ENCODE results near the gene ROBO1.
"Not testable (repeated sequence)": the region's sequence is repeated elsewhere in the genome, so short reads cannot be mapped to it uniquely, and the experiment has no call there.

Gene ROBO1

DNA sequence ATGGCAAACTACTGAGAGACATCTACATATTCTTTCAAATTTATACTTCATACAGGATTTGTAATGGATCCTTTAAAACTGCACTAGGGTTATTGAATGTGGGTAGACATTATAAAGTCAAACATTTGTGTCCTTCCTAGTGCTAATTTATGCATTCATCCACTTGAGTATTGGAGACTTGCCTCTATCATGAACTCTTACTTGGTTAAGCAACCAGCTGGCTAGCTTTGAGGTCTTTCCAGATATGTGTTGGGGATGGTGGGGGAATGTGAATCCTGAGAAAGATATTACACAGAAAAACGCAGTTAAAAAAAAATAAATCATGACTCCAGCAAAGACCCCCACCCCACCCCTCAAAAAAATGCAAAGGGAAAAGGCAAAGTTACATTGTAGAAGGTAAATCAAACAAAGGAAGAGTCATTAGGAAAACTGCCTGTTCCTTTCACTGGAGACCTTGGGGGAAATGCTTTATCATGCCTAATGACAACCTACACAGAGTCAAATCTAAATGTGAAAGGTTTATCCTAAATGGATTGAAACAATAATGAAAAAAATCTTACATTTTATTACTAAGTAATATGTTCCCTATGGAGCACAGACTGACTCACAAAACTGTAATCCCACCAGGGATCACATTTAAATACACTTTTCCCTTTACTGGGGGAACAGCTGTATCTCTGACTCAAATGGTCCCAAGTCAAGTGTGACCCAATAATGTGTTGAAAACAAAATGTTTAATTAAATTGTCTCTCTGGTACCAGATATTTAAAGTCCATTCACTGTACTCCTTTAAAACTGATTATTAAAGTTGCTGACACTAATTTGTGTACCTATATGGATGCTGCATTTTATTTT, 522.3 kb downstream of the ROBO1 start:
- no peak for DNase-seq (ENCODE audit: low spot score)

DNA sequence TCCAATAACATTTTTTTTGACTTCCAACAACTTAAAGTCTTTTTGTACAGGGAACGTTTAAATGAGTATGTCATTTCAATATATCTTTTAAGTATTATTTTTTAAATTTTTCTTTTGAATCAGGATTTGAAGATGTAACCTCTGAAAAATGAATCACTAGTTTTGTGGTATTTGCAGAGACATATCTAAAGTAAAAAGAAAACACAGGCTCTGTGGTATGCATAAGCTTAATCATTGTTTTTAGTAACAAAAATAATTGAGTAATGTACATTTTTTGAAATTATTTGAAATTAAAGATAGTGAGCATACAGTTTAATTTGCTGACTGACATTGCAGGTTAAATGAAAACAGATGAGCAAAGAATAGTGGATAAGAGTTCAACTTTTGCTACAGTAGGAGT, 531.3 kb downstream of the ROBO1 start:
- no peak for DNase-seq (ENCODE audit: low spot score)

DNA sequence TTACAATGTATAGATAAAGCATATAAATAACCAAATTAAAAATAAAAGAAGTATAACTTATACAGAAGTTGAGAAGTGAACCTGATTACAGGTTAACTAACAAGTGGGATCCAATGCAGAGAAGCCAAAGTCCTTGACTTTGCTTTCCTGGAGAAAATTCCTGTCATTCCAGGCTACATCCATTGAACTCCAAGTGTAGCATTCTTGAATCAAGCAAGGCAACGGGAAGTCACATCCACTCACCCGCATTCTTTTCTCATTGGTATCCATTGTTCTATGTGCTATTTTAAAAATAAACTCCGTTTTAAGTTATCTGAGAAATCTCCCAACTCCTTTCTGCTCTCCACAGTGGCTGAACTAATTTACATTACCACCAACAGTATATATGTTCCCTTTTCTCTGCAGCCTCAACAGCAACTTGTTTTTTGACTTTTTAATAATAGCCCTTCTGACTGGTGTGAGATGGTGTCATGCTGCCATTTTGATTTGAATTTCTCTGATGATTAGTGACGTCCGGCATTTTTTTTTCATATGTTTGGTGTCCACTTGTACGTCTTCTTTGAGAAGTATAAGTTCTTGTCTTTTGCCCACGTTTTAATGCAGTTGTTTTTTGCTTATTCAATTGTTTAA, 534.3 kb downstream of the ROBO1 start:
- no peak for DNase-seq (ENCODE audit: low spot score)

DNA sequence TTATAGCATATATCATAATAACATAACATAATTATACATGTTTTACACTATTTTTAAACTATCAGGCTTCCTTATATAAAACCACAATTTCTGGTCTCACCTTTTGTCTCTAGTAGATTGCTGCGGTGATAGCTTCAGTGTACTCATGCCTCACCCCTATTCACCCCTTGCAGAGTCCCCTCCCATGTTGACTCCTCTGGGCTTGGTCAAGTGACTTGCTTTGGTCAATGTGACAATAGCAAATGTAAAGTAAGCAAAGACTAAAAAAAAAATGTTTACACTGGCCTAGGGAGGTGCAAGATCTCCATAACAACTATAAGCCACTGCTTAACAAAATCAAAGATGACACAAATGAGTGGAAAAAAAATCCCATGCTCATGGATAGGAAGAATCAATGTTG, 537.5 kb downstream of the ROBO1 start:
- DNase-seq (ENCODE audit: low spot score): no peak

DNA sequence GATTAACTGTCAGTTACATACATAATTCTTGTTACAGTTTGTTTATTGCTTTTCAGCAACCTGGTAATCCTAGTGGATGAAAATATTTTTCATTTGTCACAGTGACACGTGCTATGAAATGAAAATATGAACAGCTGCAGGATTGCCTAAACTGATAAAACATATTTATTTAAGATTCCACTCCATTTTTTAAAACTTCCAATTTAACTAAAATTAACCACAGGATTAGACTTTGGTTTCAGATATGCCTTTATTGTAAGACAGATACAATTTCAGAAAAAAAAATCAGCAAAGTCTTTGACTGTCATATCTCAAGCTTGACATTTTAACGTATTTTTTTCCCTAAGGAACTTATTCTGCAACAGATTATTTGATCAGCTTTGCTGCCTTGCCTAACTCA, 550.7 kb downstream of the ROBO1 start:
- DNase-seq (ENCODE audit: low spot score): no peak

DNA sequence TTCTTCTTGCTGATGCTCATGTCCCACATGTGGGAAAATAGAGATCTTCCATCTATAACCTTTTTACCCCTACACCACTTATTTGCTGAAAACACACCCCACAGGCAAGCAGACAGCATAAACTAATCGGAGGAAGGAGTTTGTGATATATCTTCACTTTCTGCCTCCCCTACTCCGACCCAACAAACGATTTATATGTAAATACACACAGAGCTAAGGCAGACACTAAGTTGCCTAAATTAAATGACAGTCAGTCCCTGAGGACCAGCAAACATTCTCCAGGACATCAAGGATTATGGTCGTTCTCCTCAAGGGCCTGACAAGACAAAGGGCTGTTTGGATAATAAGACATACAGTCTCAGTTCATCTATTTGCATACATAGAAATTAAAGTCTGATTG, 552.5 kb downstream of the ROBO1 start:
- DNase-seq (ENCODE audit: low spot score): no peak

DNA sequence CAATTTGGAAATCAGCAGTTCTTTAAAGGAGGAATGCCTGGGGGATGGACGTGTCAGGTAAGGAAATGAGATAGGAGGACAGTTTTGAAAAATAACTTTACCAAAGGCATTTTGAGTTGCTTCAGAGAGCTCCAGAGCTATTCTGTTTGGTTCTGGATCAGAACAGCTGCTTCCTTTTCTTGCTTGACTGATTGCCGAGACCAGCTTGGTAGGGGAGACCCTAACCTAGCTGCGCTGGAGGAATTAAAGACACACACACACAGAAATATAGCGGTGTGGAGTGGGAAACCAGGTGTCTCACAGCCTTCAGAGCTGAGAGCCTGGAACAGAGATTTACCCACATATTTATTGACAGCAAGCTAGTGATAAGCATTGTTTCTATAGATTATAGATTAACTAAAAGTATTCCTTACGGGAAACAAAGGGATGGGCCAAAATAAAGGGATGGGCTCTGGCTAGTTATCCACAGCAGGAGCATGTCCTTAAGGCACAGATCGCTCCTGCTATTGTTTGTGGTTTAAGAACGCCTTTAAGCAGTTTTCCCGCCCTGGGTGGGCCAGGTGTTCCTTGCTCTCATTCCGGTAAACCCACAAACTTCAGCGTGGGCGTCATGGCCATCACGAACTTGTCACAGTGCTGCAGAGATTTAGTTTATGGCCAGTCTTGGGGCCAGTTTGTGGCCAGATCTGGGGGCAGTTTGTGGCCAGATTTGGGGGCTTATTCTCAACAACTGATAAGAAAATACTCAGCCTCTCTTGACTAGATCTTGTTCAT, 556.0 kb downstream of the ROBO1 start:
- DNase-seq (ENCODE audit: low spot score): no peak

DNA sequence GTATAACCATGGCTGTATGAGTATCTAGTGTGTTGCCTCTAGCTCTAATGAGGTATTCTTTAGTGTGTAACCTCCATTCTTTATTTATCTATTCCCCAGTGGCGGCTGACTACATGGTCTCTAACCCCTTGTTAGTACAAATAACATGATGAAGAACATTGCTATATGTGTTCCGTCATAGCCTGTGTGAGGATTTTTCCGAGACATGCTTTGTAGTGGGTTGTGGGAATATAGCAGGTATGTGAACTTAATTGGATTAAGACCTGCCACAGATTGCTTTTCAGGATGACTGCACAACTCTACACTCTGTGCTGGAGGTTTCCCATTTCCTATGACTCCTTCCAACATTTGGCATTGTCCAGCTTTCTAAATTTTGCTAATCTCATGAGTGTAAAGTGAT, 563.4 kb downstream of the ROBO1 start:
- DNase-seq (ENCODE audit: low spot score): no peak

DNA sequence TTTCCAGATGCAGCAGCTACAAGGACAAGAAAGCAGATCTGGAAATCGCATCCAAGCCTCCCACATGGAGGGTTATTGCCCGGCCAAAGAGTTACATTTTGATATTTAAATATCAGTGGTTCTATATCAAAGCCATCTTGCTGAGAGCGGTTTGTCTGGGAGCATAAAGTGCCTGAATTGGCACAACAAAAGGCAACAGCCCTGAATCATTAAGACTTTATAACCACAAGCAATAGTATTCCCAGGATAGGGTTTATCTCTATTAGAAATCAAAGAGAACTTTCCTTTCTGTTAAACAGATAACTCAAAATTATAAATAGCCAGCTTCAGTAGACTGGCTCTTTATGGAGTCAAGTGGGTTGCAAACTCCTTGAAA, 564.7 kb downstream of the ROBO1 start:
- DNase-seq (ENCODE audit: low spot score): no peak

DNA sequence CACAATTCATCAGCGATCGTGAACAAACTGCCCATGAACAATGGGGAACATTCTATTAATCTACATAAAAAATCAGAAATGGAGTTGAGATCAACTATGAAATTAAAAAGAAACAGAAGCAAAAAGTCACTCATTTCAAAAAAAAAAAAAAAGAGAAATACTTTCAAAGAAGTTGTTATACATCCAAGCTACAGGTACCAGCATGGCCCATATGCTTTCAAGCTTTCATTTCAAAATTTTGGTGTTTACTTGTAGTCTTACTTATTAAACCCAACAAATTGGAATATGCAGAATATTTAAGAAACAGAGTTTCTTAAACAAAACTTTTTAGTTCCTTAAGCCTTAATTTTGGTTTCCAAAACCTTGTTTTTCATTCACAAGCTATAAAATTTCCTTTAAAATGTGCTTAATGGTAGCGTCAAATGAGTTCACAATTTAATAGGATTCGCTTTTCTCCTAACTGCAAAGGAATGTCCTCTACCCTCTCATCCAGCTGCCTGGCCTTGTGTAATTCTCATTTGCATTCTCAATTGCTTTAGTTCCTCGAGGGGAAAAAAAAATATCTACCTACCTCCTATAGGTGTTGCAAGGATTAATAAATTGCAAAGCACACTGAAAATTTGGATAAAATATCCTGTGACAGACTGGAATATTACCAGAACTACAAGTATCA, 565.2 kb downstream of the ROBO1 start:
- no peak for DNase-seq (ENCODE audit: low spot score)

DNA sequence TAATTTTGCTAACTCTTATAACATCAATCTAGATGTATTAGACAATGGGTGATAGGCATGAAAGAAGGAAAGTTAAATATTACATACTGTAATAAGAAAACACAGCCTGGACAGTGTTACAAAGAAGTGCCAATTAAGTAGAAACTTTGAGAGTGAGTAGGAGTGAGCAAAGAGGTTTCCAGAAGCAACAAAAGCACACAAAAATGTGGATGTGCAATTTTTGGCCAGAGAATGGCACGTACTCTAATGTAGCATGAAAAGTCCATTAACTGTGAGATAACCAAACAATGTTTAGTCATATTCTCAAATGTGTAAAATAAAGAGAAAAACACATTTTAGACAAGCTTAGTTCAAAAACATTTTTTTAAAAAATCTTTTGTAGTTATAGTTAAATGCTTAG, 567.3 kb downstream of the ROBO1 start:
- no peak for DNase-seq (ENCODE audit: low spot score)

DNA sequence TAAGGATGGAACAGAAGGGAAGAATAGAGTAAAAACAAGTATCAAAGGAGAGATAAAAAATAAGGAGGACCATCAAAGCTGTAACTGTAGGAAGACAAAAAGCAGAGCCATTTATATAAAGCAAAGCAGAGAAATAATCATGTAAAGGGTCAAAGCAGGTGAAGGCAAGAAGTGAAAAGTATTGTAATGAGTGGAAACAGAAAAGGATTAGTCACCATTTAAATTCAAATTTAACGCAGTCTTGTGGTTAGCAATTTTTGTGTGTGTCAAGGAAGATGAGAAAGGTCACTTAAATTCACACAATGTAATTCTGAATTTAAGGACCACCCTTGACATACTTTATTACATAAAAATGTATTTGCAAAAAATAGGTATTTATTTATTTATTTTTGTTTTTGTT, 567.8 kb downstream of the ROBO1 start:
- DNase-seq (ENCODE audit: low spot score): no peak

DNA sequence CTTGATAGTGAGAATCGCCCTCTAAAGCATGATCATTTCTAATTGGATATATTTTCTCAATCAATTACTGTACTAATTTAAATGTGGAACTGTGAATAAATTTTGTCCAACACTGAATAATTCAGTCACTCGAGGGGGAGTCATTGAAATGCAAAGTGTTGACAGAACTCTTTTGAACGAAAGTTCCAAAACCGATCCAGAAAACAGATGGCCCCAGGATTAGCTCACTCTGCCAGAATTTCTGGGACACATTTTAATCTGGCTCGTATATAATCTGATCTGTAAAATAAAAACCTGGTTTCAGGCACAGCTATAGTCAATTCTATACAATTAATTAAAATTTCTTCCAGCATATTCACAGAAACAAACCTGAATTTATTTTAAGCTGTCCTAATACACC, 580.4 kb downstream of the ROBO1 start:
- DNase-seq (ENCODE audit: low spot score): no peak

DNA sequence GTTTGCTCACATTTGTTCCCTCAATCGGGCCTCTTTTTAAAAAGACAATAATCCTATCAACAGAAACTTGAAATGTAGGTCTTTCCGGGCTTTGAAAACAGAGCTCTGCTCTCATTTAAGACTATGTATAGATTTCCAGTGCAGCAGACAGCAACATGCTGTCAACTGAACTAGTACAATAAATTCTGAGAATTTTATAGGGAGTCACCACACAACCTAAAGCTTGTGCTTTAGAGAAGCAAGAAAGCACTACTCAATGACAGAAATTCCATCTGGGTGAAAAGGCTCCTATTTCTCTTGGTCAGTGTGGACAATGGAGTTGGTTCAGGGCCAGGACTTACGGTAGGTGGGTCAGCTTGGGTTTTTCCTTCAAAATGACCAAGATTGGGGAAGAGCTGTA, 583.5 kb downstream of the ROBO1 start:
- DNase-seq (ENCODE audit: low spot score): no peak

DNA sequence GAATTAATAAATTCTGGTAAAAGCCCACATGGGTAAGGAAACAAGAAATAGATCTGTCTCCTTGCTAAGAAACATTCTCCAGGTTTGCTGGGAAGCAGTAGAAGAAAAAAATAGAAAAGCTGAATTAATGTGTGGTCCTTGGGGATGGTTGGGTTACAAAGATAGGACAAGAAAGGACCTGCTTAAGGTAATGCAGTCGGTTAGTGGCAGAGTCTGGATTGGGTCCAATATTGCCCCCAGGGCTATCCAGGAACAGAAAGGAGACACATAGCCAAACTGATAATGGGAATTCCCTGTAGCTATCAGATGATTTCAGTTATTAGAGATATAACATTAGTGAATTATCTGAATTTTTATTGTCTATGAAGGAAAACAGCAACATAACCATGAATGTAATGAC, 584.3 kb downstream of the ROBO1 start:
- DNase-seq (ENCODE audit: low spot score): no peak

DNA sequence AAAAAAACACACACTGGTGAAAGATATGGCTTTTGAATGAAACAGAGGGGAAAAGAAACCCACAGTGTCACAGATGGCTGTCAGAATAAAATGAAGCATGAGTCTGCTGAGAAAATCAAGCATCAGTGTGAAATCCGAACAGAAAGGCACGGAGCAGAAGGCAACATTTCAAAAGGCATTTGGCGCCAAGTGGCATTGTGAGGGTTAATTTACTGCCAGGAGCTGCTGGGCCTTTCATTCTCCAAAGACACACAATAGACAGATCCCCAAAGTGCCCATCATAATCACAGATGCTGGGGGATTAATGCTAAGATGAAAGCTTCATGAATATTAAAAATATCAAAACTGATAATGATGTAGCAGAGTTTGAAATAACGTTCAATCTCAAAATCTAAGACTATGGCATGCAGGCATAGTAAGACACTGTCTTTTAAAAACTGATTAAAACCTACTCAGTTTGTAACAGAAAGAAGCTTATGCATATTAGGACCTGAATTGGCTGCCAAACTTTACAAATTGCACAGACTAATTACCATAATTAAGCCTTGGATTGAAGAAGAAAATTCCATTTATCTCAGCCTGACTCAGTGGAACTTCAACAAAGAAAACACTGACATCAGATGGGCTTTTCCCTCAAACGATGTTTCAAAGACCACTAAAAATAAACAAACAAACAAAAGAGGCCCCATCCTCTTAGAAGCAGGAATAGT, 589.2 kb downstream of the ROBO1 start:
- no peak for DNase-seq (ENCODE audit: low spot score)

DNA sequence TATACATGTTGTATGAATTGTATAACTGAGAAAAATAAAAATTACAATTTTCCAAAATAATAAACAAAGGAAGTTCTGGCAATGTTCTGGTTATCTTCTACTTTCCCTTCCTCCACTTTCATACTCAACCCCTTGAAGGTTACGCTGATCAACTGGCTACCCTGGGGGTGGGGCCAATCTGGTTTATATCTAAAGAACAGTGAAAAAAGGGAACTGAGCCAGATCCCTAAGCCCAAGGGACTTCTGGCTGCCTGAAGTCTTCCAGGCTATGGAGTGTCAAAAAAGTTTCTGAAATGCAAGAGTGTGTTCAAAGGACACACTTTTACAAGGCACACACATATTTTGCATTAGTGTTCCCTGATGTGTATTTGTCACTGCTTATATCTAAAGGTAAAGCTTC, 591.9 kb downstream of the ROBO1 start:
- no peak for DNase-seq (ENCODE audit: low spot score)

DNA sequence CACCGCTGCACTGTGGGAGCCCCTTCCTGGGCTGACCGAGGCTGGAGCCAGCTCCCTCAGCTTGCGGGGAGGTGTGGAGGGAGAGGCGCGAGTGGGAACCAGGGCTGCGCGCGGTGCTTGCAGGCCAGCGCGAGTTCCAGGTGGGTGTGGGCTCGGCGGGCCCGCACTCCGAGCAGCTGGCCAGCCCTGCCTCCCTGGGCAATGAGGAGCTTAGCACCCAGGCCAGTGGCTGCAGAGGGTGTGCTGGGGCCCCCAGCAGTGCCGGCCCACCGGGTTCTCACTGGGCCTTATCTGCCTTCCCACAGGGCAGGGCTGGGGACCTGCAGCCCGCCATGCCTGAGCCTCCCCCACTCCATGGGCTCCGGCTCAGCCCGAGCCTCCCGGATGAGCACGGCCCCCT, 594.5 kb downstream of the ROBO1 start:
- not testable (repeated sequence) for DNase-seq (ENCODE audit: low spot score)

DNA sequence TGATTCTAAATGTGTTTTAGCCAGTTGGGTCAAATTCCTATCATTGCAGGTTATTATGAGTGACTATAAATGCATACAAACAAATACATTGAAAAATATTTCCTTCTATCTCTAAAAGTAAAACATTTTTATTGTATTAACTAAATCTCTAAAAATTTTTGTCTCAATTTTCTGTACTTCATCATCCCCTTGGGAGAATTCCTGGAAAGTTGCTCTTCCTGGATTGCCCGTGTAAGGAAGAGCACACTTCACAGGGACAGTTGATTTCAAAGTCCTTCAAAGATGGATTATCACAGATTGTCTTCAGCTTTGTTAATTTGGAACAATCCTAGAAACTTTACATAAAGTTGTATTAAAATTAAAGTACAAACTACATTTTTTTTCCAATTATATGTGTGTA, 595.6 kb downstream of the ROBO1 start:
- DNase-seq (ENCODE audit: low spot score): no peak

DNA sequence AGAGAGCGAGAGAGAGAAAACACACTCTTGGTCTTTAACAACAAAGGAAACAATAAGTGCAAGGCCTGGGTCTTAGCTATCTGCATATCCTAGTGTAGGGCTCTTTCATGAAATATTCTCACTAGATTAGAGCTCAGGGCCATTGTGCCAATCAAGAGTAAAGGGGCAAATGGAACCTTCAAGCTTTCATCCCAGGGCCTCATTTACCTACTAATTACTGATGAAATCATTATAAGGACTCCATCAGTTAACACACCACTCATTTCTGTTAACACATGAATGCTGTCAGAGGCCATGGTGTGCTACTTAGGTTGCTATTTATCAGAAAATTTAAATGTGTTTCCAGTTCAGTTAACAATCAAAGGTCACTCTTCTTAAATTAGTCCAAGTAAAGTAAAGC, 597.8 kb downstream of the ROBO1 start:
- DNase-seq (ENCODE audit: low spot score): no peak

DNA sequence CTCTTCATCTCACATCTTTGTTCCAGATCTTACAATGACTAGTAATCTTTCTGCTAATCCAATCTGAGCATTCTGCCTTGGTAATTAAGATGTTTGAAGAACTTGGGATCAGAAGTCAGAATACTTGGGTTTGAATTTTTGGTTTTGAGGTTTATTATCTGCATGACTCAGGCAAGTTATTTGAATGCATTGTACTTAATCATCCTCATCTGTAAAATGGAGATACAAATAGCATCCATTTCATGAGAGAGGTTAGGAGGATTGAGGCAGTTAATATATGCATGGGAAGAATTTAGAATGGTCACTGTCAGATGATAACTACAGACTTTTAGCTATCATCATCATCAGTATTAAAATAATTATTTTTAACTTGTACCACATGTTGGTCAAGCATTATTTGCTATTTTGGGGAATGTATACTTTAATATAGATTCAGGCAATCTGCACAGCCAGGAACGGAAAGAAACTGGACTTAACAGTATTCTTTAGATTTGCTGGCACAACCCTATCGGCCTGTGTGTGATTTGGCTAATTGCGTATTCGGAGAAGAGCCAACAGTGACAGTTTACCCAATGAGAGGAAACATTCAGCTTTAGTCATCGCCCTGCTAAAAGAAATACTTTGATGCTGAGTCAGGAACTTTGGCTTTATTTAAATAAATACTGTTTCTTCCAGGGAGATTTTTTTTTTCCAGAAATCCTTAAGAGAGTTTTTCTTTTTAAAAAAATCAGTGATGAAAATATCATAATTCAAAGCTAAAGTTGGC, 600.0 kb downstream of the ROBO1 start:
- no peak for DNase-seq (ENCODE audit: low spot score)
